Suppressor macrophage treated with lipopolysaccharide for 4 hours (primary cell): Measurements from ENCODE around the gene MTUS2.

Experiments
- DNase-seq: peaks from one replicate; pipeline ENCODE4 v3.0.0-alpha.2; 2020

Gene MTUS2

GRCh38 chr13:29513981-29514719 is 694.0 kb downstream of the MTUS2 start:
- DNase-seq, result no peak

DNA sequence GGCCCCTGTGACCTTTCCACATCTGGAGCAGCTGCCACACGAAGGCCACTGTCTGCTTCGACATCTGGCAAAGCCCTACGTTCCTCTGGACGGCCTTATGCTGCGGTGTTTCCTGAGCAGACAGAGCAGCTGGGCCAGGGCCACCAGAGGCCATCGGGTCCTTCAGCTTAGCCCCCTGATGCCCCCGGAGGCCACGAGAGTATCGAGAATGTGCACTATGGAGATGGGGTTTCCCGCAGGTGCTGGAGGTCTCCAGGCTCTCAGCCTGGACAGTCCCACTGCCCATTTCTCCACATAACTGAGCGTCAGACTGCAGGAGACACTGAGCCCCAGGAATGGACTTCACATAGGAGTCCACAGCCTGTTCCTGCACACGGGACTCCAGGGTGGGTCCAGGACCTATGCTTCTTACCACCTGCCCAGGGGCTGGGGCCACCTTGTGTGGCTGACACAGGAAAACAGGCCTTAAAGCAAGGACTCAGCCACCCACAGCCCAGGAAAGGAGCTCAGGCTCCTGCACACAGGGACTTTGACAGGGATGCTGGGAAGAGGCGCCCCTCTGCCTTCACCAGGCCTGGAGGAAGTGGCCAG is 694.7 kb downstream of the MTUS2 start:
- DNase-seq, result no peak

DNA sequence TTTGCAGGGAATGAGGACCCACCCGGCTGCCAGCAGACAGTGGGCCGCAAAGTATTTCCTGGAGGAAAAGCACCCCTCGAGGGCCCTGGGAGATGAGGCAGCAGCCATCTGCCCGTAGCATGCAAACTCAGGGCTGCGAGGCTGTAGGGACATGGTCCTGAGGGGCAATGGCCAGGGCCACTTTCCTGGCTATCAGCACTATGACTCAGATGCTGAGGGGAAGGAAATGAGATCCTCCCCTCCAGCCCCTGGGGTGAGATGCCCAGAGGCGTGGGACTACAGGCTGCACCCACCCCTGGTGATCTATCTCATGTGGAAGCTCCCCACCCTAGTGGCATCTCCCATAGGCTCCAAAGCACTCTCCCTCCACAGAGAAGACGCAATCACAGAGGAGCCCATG is 695.2 kb downstream of the MTUS2 start:
- DNase-seq, result no peak

- no peak for DNase-seq
Observed at GRCh38 chr13:29516012-29516411, 695.9 kb downstream of the MTUS2 start.

GRCh38 chr13:29516880-29517279 is 696.7 kb downstream of the MTUS2 start:
- DNase-seq, result no peak

DNA sequence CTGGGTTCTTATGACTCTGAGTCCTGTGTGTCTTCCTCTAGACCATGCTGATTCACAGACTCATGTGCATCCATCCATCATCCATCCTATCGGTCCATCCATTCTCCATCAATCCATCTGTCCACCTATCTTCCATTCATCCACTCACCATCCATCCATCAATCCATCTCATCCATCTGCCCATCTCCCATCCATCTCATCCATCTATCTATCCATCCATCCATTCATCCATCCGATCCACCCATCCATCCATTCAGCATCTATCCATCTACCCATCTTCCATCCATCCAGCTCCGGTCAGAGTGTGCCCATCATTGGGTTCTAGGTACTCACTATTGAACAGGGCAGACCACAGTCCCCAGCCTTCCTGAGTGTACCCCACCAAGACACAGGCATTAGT is 699.8 kb downstream of the MTUS2 start:
- DNase-seq, result no peak

GRCh38 chr13:29520671-29521070 is 700.5 kb downstream of the MTUS2 start:
- no peak for DNase-seq

DNA sequence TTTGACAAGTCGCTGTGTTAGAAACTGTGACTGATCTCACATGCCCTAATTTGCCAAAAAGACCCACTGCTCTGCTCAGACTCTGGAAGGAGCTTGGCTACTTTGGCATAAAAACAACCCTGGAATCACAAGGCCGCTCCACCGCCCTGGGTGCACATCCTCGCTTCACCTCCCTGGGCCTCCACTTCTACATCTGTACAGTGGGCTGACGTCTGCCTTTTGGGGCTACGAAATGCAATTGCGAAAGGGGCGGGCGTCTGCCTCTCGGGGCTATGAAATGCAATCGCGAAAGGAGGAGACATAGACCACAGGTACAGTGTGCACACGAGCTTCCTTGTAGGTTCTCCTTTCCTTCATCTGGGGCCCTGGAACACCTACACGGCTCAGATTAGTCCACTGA is 701.2 kb downstream of the MTUS2 start:
- DNase-seq, result no peak

- DNase-seq, result no peak
Observed at GRCh38 chr13:29522044-29522685, 702.0 kb downstream of the MTUS2 start.

GRCh38 chr13:29523199-29523961 is 703.2 kb downstream of the MTUS2 start:
- DNase-seq, result no peak

- no peak for DNase-seq
Observed at GRCh38 chr13:29524176-29524575, 704.0 kb downstream of the MTUS2 start.

DNA sequence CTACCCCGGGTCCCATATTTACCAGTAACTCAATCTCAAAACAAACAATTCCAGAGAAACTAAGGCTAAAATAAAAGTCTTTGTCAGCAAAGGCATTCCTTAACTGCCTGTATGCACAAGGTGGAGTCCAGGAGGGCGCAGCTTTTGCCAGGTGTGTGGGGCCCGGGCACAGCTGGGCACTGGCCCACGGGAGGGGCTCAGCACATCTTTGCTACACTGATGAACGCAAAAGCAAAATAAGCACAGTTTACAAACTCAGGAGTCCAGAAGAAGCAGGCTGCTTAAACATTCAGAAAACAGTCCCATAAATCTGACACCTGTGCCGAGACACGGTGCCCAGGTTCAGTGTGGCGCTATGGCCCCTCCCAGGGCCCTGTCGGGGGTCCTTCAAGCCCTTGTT is 704.5 kb downstream of the MTUS2 start:
- DNase-seq, result no peak

GRCh38 chr13:29525757-29526156 is 705.6 kb downstream of the MTUS2 start:
- no peak for DNase-seq

- no peak for DNase-seq
Observed at GRCh38 chr13:29526741-29527140, 706.6 kb downstream of the MTUS2 start.

DNA sequence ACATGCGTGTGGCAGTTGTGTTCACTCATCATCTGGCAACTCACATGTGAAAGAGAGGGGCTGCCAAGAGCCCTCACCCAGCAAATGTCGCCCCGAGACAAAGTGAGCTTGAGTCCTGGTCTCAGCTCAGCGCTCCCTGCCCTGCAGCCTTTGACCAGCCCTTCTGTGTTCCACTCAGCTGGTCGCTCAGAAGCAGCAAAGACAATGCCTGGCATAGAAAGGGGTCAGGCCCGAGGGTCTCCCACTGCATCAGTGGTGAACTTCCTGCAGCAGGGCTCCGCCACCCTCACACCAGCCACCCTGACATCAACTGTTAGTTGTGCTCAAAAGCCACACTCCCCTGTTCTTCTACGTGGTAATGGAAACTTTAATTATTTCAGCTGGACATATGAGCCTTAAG is 707.4 kb downstream of the MTUS2 start:
- no peak for DNase-seq

DNA sequence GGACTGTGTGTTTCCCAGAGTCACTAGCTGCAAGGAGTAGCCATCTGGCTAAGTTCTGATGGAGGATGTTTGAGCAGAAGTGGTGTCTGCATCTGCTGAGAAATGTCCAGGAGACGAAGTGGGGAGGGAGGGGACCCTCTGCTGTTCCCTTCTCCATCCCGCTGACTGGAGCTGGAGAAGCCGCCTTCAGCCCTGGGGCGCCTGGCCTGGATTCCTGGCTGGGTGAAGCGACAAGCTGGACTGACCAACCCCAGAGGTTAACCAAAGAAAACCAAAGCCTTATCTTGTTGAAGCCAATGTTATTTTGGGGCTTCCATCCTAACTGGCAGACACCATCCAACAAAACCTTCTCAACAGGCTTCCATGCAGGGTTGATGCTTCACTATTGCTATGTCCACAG is 707.8 kb downstream of the MTUS2 start:
- DNase-seq, result no peak

- no peak for DNase-seq
Observed at GRCh38 chr13:29529754-29530153, 709.6 kb downstream of the MTUS2 start.

DNA sequence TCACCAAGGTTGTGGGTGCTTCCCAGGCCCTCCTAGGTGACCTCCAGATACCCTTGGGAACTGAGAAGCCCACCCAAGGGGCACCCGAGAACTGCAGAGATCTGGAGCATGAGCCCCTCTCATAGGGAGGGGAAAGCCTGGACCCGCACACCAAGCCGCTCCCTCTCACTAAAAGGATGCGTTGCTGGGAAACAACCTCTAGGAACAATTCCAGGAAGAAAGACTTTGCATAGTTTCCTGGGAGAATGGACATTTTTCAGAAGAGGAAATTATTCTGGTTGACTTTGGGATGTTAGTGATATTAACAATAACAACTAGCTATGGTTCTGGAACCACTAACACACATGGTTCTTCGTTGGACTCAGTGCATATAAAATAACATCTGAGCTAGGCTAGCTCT is 710.8 kb downstream of the MTUS2 start:
- no peak for DNase-seq

- no peak for DNase-seq
Observed at GRCh38 chr13:29532116-29532515, 712.0 kb downstream of the MTUS2 start.

DNA sequence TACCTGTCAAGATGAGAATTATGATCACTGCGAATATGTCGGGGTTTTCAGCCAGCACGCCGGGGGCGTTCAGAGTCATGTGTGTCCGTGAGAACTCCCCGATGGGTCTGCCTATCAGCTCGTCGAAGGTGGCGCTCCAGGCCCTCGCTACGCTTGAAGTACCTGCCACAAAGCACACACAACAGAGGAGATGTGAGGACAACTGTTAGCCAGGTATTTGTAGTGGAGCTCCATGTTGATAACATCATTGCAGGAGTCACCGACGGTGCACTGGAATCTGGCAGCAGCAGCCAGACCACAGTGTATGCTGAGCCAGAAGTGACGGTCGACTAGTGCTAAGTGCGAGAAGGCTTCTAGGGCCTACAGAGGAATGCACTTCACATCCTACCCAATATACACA is 712.7 kb downstream of the MTUS2 start:
- DNase-seq, result no peak

DNA sequence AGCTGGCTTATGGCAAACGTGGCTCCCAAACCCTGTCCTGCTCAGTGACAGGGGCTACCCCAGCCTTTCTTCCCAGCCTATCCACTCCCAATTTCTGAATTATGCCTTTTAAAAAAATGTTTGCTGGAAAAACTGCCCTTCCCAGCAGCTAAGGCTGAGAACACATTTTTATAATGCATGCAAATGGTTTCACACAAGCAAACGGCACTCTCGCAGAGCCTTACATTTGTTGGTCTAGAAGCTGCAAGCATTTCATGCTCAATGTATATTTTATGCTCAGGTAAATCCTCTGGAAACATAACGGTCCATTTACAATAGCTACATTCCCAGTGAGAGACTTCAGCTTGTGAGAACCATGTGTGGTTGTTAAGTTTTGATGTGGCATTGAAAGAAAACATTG is 713.9 kb downstream of the MTUS2 start:
- DNase-seq, result no peak

DNA sequence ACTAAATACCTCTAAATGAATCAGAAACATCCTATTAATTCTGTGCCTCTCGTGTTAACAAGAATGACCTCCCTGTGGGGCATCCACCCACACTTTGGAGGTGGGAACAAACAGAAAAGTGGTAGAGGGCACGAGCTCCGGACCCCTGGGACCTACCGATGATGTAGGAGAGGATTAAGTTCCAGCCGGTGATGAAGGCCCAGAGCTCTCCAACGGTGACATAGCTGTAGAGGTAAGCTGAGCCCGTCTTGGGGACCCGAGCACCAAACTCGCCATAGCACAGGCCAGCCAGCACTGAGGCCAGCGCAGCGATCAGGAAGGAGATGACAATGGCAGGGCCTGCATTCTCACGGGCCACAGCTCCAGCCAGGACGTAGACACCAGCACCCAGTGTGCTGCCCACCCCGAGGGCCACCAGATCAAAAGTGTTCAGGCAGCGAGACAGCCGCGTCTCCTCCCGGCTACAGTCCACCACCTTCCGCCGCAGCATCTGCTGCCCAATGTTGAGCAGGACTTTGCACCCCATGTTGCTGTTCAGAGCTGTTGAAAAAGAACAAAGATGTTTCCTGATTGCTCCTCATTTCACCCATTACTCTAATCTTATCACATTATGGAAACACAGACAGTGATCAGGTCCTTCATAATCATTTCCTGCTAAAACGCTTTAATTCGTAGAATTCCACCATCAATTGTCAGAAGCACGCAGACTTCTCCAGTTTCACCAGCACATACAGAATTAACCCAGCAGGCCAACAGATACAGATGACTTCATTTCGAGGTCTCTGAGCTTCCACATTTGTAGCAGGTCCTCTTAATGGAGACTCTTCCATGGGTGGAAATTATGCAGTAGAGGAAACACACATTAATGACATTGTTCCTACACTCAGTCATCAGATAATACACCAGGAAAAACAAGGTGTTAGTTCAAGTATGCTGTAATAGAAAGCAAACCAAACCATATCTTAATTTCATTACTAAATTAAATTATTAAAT is 715.8 kb downstream of the MTUS2 start:
- DNase-seq, result no peak
